B cell (primary cell): Measurements from ENCODE around the gene KRT84. TPM values are rescaled to one million over a fixed set of nuclear protein-coding genes. Genes with fewer than 3 reads are reported as not detected.

ENCODE experiments used
- ATAC-seq: fragments of 200-7000 bp; cut with Tn5 transposase; one replicate; pipeline ENCODE4 v1.10.0; 2021; ENCODE audit warnings: low read depth, mild to moderate bottlenecking, moderate number of reproducible peaks, moderate library complexity
- CTCF ChIA-PET: fragments of 350-600 bp; sonication (Branson Sonifier 250); formaldehyde crosslinking; loops from one replicate; lab custom pipeline; 2021; ENCODE audit warnings: antibody characterized with exemption, inconsistent platforms; lab: Charles Lee
- POLR2A ChIA-PET: fragments of 350-600 bp; sonication (Branson Sonifier 250); formaldehyde crosslinking; loops from one replicate; lab custom pipeline; 2021; ENCODE audit warnings: antibody characterized with exemption; lab: Charles Lee
- DNase-seq: peaks from one replicate; pipeline ENCODE4 v3.0.0; 2013
- H2AFZ ChIP-seq: 2 replicates; pipeline ENCODE4 v1.6.1; 2012; ENCODE audit warnings: mild to moderate bottlenecking, low read depth, low read length; ENCODE audit not compliant: insufficient read depth, poor library complexity, severe bottlenecking
- H3K27ac ChIP-seq, 2 donors: 1 replicate in 1 of 2; 2 replicates in 1 of 2; pipeline ENCODE4 v1.5.1; 2012 to 2013; ENCODE audit warnings: low read length in 2 of 2, mild to moderate bottlenecking in 2 of 2, moderate library complexity in 1 of 2
- H3K27me3 ChIP-seq, 4 experiments: fragments of 200-600 bp in 1 of 4; sonication (generic) in 1 of 4; replicated peaks in 1 of 4; 1 replicate in 2 of 4; 2 replicates in 2 of 4; pipeline versions ENCODE4 v1.6.1 to v1.7.0; 2013 to 2016; ENCODE audit warnings: low read length in 3 of 4, mild to moderate bottlenecking in 2 of 4, mixed read lengths in 1 of 4, moderate library complexity in 1 of 4; ENCODE audit not compliant: insufficient read depth in 4 of 4, control insufficient read depth in 3 of 4; ENCODE audit errors: control extremely low read depth in 1 of 4
- H3K36me3 ChIP-seq, 2 experiments: replicated peaks in 1 of 2; 1 replicate in 1 of 2; 2 replicates in 1 of 2; pipeline versions ENCODE4 v1.6.1 to v1.7.1; 2013; ENCODE audit warnings: low read length in 1 of 2; ENCODE audit not compliant: insufficient read depth in 2 of 2, control insufficient read depth in 1 of 2; ENCODE audit errors: control extremely low read depth in 1 of 2, extremely low read depth in 1 of 2
- H3K4me1 ChIP-seq, 2 donors: fragments of 200-600 bp in 1 of 2; sonication (generic) in 1 of 2; 1 replicate in 1 of 2; 2 replicates in 1 of 2; pipeline versions ENCODE4 v1.5.1 to v1.6.1; 2013 to 2017; ENCODE audit warnings: low read length in 2 of 2; ENCODE audit not compliant: control insufficient read depth in 2 of 2, insufficient read depth in 2 of 2
- H3K4me2 ChIP-seq: replicated peaks from 2 replicates; pipeline ENCODE3; 2012; ENCODE audit warnings: mild to moderate bottlenecking, low read depth, low read length; ENCODE audit not compliant: poor library complexity, severe bottlenecking
- H3K4me3 ChIP-seq, 5 experiments: fragments of 200-600 bp in 1 of 5; sonication (generic) in 1 of 5; 1 replicate in 3 of 5; 2 replicates in 2 of 5; pipeline versions ENCODE4 v1.5.1 to v1.7.0; 2011 to 2016; ENCODE audit warnings: low read length in 4 of 5, mild to moderate bottlenecking in 4 of 5, low read depth in 2 of 5, control low read depth in 1 of 5, moderate library complexity in 1 of 5; ENCODE audit not compliant: insufficient read depth in 1 of 5; ENCODE audit errors: control extremely low read depth in 1 of 5, extremely low read depth in 1 of 5
- H3K79me2 ChIP-seq: fragments of 200-600 bp; sonication (generic); one replicate; pipeline ENCODE4 v1.6.0; 2016; ENCODE audit warnings: low read length; ENCODE audit not compliant: control insufficient read depth, insufficient read depth
- H3K9ac ChIP-seq: fragments of 200-600 bp; sonication (generic); 2 replicates; pipeline ENCODE4 v1.6.1; 2017; ENCODE audit warnings: mild to moderate bottlenecking, low read length, moderate library complexity
- H3K9me3 ChIP-seq, 3 donors: one replicate each; pipeline versions ENCODE4 v1.6.1 to v1.7.1; 2013; ENCODE audit warnings: low read length in 2 of 3; ENCODE audit not compliant: control insufficient read depth in 2 of 3, insufficient read depth in 1 of 3; ENCODE audit errors: control extremely low read depth in 1 of 3
- H4K20me1 ChIP-seq: 2 replicates; pipeline ENCODE4 v1.6.0; 2012; ENCODE audit warnings: mild to moderate bottlenecking, low read length; ENCODE audit not compliant: insufficient read depth, control insufficient read depth, poor library complexity, severe bottlenecking
- H3K27ac Mint-ChIP-seq: one replicate; pipeline ENCODE4 v1.8.0; 2021; ENCODE audit warnings: mixed read lengths
- H3K27me3 Mint-ChIP-seq: one replicate; pipeline ENCODE4 v1.8.0; 2021; ENCODE audit warnings: mixed read lengths
- H3K4me1 Mint-ChIP-seq: one replicate; pipeline ENCODE4 v1.8.0; 2021; ENCODE audit warnings: mixed read lengths
- H3K4me3 Mint-ChIP-seq: one replicate; pipeline ENCODE4 v1.8.0; 2021; ENCODE audit warnings: mixed read lengths
- H3K9me3 Mint-ChIP-seq: one replicate; pipeline ENCODE4 v1.8.0; 2022; ENCODE audit warnings: mixed read lengths; ENCODE audit not compliant: insufficient read depth
- EZH2 ChIP-seq: IDR thresholded peaks from 2 replicates; pipeline ENCODE4 v1.6.1; 2012; ENCODE audit warnings: borderline replicate concordance, low read depth, mild to moderate bottlenecking, moderate library complexity, low read length; ENCODE audit not compliant: insufficient read depth, poor library complexity, severe bottlenecking
- WGBS: methylation state at CpG from one replicate; pipeline ENCODE4 v1.1.5; 2013; ENCODE audit warnings: missing lambda C conversion rate; ENCODE audit not compliant: insufficient coverage; 5-methylcytosine and 5-hydroxymethylcytosine counted together
- intact Hi-C: fragments of 100-400 bp; cut with micrococcal nuclease; formaldehyde crosslinking; loops from one replicate; pipeline ENCODE4 v1.10.0; 2022
- polyA plus RNA-seq: library from polyadenylated mRNA; depleted of rRNA; stranded (reverse); fragments of >200 nt; gene quantifications from 2 replicates; pipeline ENCODE4 v1.2.3, GENCODE V29; 2012
- total RNA-seq, 2 donors: library from RNA; stranded (reverse); fragments of 120-200 nt in 1 of 2; gene quantifications; 1 replicate in 1 of 2; 2 replicates in 1 of 2; pipeline versions ENCODE4 v1.2.3 to v1.2.4, GENCODE V29; 2013 to 2022
- TF ChIP-seq, protein P1 (sequence below): fragments of 200-600 bp; IDR thresholded peaks from one replicate; pipeline ENCODE4 v1.8.0; 2022; ENCODE audit warnings: antibody characterized with exemption, mild to moderate bottlenecking

Gene KRT84
- total and polyA plus RNA-seq, 2 donors (not counting 1 experiment from before 2014, with no cell fraction given), result not detected

DNA sequence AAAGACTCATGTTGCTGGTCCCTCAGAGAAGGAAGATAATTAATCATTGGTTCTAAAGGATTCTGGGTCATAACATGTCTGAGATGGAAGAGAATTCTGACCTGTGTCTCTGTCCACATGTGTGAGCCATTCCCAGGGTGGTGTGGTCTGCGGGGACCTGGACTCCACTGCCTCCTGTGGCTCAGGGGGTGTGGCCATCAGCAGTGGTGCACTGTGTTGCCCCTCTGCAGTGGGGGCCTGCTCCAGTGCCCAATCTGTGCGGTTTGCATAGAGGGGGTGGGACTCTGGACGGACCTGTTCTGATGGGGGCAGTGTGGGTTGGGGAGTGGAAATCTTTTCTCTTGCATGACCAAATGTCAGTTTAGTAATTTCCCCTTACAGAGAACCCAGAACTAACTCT is 31.7 kb downstream of the KRT84 start:
- no peak overlapping the region for H3K27ac ChIP-seq
- H3K36me3 ChIP-seq, result no peaks in the 10 kb centered on the region
- H3K9me3 ChIP-seq, result no peaks in the 10 kb centered on the region
- Mint-ChIP-seq H3K4me3 (no peak overlapping the region), H3K9me3 (no peaks in the 10 kb centered on the region), H3K27me3 (peaks cover 18% of the 10 kb centered on the region), H3K4me1 (peaks cover 20% of the 10 kb centered on the region), H3K27ac (no peak overlapping the region)
- no peak for DNase-seq
- CTCF ChIA-PET, result no interaction called here
- no peak overlapping the region for H3K4me2 ChIP-seq
- no peak overlapping the region for H2AFZ ChIP-seq
- ATAC-seq, result no peak
- intact Hi-C loops, result no loop called here
- H3K79me2 ChIP-seq, result no peaks in the 10 kb centered on the region
- no peak overlapping the region for H3K4me3 ChIP-seq
- WGBS, result 90% methylated on average over 1 of the region's 3 CpGs
- peaks cover 0 to 9% (median 3%) of the 10 kb centered on the region in 4 experiments for H3K27me3 ChIP-seq
- no peaks in the 10 kb centered on the region for H4K20me1 ChIP-seq
- no peak overlapping the region for H3K9ac ChIP-seq
- H3K4me1 ChIP-seq, result peaks cover 10 to 12% of the 10 kb centered on the region in 2 donors
- POLR2A ChIA-PET, result no interaction called here
- TF ChIP-seq, protein P1, sequence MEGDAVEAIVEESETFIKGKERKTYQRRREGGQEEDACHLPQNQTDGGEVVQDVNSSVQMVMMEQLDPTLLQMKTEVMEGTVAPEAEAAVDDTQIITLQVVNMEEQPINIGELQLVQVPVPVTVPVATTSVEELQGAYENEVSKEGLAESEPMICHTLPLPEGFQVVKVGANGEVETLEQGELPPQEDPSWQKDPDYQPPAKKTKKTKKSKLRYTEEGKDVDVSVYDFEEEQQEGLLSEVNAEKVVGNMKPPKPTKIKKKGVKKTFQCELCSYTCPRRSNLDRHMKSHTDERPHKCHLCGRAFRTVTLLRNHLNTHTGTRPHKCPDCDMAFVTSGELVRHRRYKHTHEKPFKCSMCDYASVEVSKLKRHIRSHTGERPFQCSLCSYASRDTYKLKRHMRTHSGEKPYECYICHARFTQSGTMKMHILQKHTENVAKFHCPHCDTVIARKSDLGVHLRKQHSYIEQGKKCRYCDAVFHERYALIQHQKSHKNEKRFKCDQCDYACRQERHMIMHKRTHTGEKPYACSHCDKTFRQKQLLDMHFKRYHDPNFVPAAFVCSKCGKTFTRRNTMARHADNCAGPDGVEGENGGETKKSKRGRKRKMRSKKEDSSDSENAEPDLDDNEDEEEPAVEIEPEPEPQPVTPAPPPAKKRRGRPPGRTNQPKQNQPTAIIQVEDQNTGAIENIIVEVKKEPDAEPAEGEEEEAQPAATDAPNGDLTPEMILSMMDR, result no peak
- TF ChIP-seq EZH2, result no peak

GRCh38 chr12:52352951-52353350 is 32.5 kb downstream of the KRT84 start:
- no peak overlapping the region for H3K9ac ChIP-seq
- H3K4me3 Mint-ChIP-seq, result no peak overlapping the region
- no peak overlapping the region for H3K27ac Mint-ChIP-seq
- DNase-seq (no peak), ATAC-seq (no peak)
- WGBS, result no CpG with 5 or more reads among the region's 2 CpGs
- intact Hi-C loops, result no loop called here
- no peaks in the 10 kb centered on the region for H3K9me3 Mint-ChIP-seq
- no peaks in the 10 kb centered on the region for H4K20me1 ChIP-seq
- H3K4me1 Mint-ChIP-seq, result peaks cover 12% of the 10 kb centered on the region
- H2AFZ ChIP-seq, result no peak overlapping the region
- no peaks in the 10 kb centered on the region for H3K79me2 ChIP-seq
- H3K27me3 Mint-ChIP-seq, result peaks cover 21% of the 10 kb centered on the region
- no peaks in the 10 kb centered on the region for H3K9me3 ChIP-seq
- no peak overlapping the region for H3K27ac ChIP-seq
- no peak for TF ChIP-seq EZH2
- TF ChIP-seq, protein P1, result no peak
- H3K36me3 ChIP-seq, result no peaks in the 10 kb centered on the region
- H3K4me2 ChIP-seq, result no peak overlapping the region
- H3K27me3 ChIP-seq, result peaks cover 0 to 9% (median 3%) of the 10 kb centered on the region in 4 experiments
- H3K4me1 ChIP-seq, result peaks cover 2 to 4% of the 10 kb centered on the region in 2 donors
- POLR2A ChIA-PET, result no interaction called here
- CTCF ChIA-PET, result no interaction called here
- H3K4me3 ChIP-seq, result no peak overlapping the region
